Endothelial cell of umbilical vein (primary cell): ENCODE results near the gene PTPN14. TPM values are rescaled to one million over a fixed set of nuclear protein-coding genes. Genes with fewer than 3 reads are reported as not detected.

ENCODE experiments used
- BruUV-seq: library from RNA; stranded (reverse); fragments of 400-500 nt; replicated peaks from 2 replicates; lab custom pipeline; 2021; lab: Mats Ljungman, UMichigan
- CTCF ChIA-PET: fragments of 300-600, 350-600 bp; sonication (Branson Sonifier 250); formaldehyde crosslinking; loops from one replicate; lab custom pipeline; 2021; ENCODE audit warnings: antibody characterized with exemption, inconsistent platforms; lab: Charles Lee
- POLR2A ChIA-PET: fragments of 300-600, 350-600 bp; sonication (Branson Sonifier 250); formaldehyde crosslinking; loops from one replicate; lab custom pipeline; 2021; ENCODE audit warnings: antibody characterized with exemption, inconsistent platforms; lab: Charles Lee
- DNase-seq: peaks from one replicate; pipeline ENCODE4 v3.0.0-alpha.2; 2011; ENCODE audit warnings: low read depth, low spot score
- FAIRE-seq: peaks from 2 replicates; lab custom pipeline; 2011; peaks lifted over from hg19 to GRCh38; lab: Jason Lieb, UNC
- H2AFZ ChIP-seq: 2 replicates; pipeline ENCODE4 v1.6.0; 2012; ENCODE audit warnings: low read depth, low read length, control low read depth, inconsistent platforms
- H3K27ac ChIP-seq: 2 replicates; pipeline ENCODE4 v1.5.1; 2011; ENCODE audit warnings: low read depth, mild to moderate bottlenecking, control low read depth, low read length, moderate library complexity; ENCODE audit not compliant: insufficient read depth
- H3K27me3 ChIP-seq, 2 experiments: 2 replicates each; pipeline versions ENCODE4 v1.6.0 to v1.6.1; 2011; ENCODE audit warnings: low read length in 2 of 2, mixed read lengths in 1 of 2; ENCODE audit not compliant: control insufficient read depth in 2 of 2, insufficient read depth in 2 of 2
- H3K36me3 ChIP-seq, 2 experiments: 2 replicates in 1 of 2; 3 replicates in 1 of 2; pipeline ENCODE4 v1.5.1; 2011; ENCODE audit warnings: low read length in 2 of 2, mild to moderate bottlenecking in 1 of 2, moderate library complexity in 1 of 2; ENCODE audit not compliant: control insufficient read depth in 2 of 2, insufficient read depth in 2 of 2; ENCODE audit errors: extremely low read depth in 1 of 2
- H3K4me1 ChIP-seq: 3 replicates; pipeline ENCODE4 v1.5.1; 2011; ENCODE audit warnings: mild to moderate bottlenecking, low read length; ENCODE audit not compliant: control insufficient read depth, insufficient read depth; ENCODE audit errors: extremely low read depth
- H3K4me2 ChIP-seq: 2 replicates; pipeline ENCODE4 v1.6.1; 2011; ENCODE audit warnings: low read length, control low read depth, mixed read lengths; ENCODE audit not compliant: insufficient read depth
- H3K4me3 ChIP-seq, 3 experiments: fragments of 200-600 bp in 1 of 3; sonication (generic), shearing (Covaris generic) in 1 of 3; replicated peaks in 1 of 3; 2 replicates each; pipeline ENCODE4 v1.5.1; 2011 to 2016; ENCODE audit warnings: control low read depth in 3 of 3, low read length in 3 of 3, mild to moderate bottlenecking in 2 of 3, inconsistent platforms in 1 of 3, low read depth in 1 of 3, moderate library complexity in 1 of 3; ENCODE audit not compliant: insufficient read depth in 1 of 3
- H3K79me2 ChIP-seq: 2 replicates; pipeline ENCODE4 v1.6.0; 2012; ENCODE audit warnings: low read length, inconsistent platforms; ENCODE audit not compliant: control insufficient read depth, insufficient read depth
- H3K9ac ChIP-seq: replicated peaks from 2 replicates; pipeline ENCODE3; 2011; ENCODE audit warnings: low read length, control low read depth; ENCODE audit not compliant: insufficient read depth; ENCODE audit errors: extremely low read depth
- H3K9me1 ChIP-seq: replicated peaks from 3 replicates; pipeline ENCODE4 v1.6.0; 2011; ENCODE audit warnings: mild to moderate bottlenecking, low read length; ENCODE audit not compliant: control insufficient read depth, insufficient read depth; ENCODE audit errors: extremely low read depth
- H3K9me3 ChIP-seq: replicated peaks from 2 replicates; pipeline ENCODE4 v1.5.1; 2012; ENCODE audit warnings: low read length, inconsistent platforms; ENCODE audit not compliant: control insufficient read depth, insufficient read depth
- H4K20me1 ChIP-seq: replicated peaks from 2 replicates; pipeline ENCODE3; 2011; ENCODE audit warnings: mild to moderate bottlenecking, low read length; ENCODE audit not compliant: control insufficient read depth, insufficient read depth; ENCODE audit errors: extremely low read depth
- EZH2 ChIP-seq: IDR thresholded peaks from 2 replicates; pipeline ENCODE4 v1.6.1; 2012; ENCODE audit warnings: borderline replicate concordance, low read depth, mild to moderate bottlenecking, moderate library complexity, low read length, inconsistent platforms; ENCODE audit not compliant: severe bottlenecking
- GATA2 ChIP-seq: IDR thresholded peaks from 2 replicates; pipeline ENCODE4 v1.7.0; 2011; ENCODE audit warnings: low read depth, mild to moderate bottlenecking, moderate library complexity, mixed read lengths, low read length; ENCODE audit not compliant: insufficient read length, insufficient read depth
- dilution Hi-C: fragments of 300-500 bp; cut with MboI; formaldehyde crosslinking; loops from one replicate; pipeline ENCODE4 v1.15.0; 2019; ENCODE audit warnings: low sequenced_read_pairs; ENCODE audit not compliant: extremely low pct_ligation_motif_present
- intact Hi-C: fragments of 100-400 bp; cut with micrococcal nuclease; formaldehyde crosslinking; loops from one replicate; pipeline ENCODE4 v1.10.0; 2022
- polyA plus RNA-seq, 4 experiments: library from polyadenylated mRNA; depleted of rRNA in 3 of 4; stranded (reverse) in 3 of 4; unstranded in 1 of 4; fragments of >200 nt; gene quantifications; 2 replicates each; pipeline versions ENCODE4 v1.2.1 to v1.2.3, GENCODE V29; 2011 to 2012; ENCODE audit warnings: missing spikeins in 1 of 4
- total RNA-seq: library from RNA; stranded (reverse); gene quantifications from 2 replicates; pipeline ENCODE4 v1.2.3, GENCODE V29; 2021

PTPN14 gene
- total and polyA plus RNA-seq, 2 donors (not counting 3 experiments of a cell fraction or from before 2014, with no cell fraction given): 18.5 to 93.0 TPM

- dilution Hi-C loops (no loop called here), intact Hi-C loops (loop anchor here (5.0 kb wide), 1 partner anchor 97 kb away; no protein-coding TSS in a partner anchor)
- no peak overlapping the region for H3K27ac ChIP-seq
- no peaks in the 10 kb centered on the region for H4K20me1 ChIP-seq
- peaks cover 24% of the 10 kb centered on the region for H3K4me1 ChIP-seq
- DNase-seq: no peak
- ChIA-PET POLR2A (no interaction called here), CTCF (interaction anchor here (1.2 kb wide), 1 partner anchor 185 kb away, joined by 3 read pairs; no protein-coding TSS in a partner anchor)
- no peak overlapping the region for H3K4me3 ChIP-seq
- BruUV-seq: no TSS peak
- peaks cover 12 to 22% of the 10 kb centered on the region in 2 experiments for H3K36me3 ChIP-seq
- H3K79me2 ChIP-seq: peaks cover 11% of the 10 kb centered on the region
- H3K9me3 ChIP-seq: no peaks in the 10 kb centered on the region
- H3K4me2 ChIP-seq: no peak overlapping the region
- TF ChIP-seq GATA2: no peak
- no peak overlapping the region for H3K9ac ChIP-seq
- no peak for FAIRE-seq
- no peaks in the 10 kb centered on the region for H3K9me1 ChIP-seq
- H2AFZ ChIP-seq: no peak overlapping the region
- no peaks in the 10 kb centered on the region for H3K27me3 ChIP-seq
Observed at GRCh38 chr1:214400131-214400530, 151.3 kb downstream of the PTPN14 start.

- DNase-seq (no peak), FAIRE-seq (no peak)
- Histone ChIP-seq H3K4me1 (peaks cover 10% of the 10 kb centered on the region), H3K27ac (no peak overlapping the region), H2AFZ (no peak overlapping the region), H3K9me1 (no peaks in the 10 kb centered on the region), H3K4me3 (no peak overlapping the region), H3K9me3 (no peaks in the 10 kb centered on the region), H3K27me3 (no peaks in the 10 kb centered on the region), H3K79me2 (peaks cover 11% of the 10 kb centered on the region), H3K9ac (no peak overlapping the region), H3K36me3 (peaks cover 17 to 34% of the 10 kb centered on the region in 2 experiments), H4K20me1 (no peaks in the 10 kb centered on the region), H3K4me2 (no peak overlapping the region)
- dilution Hi-C loops: no loop called here
- POLR2A ChIA-PET: no interaction called here
- intact Hi-C loops: no loop called here
- CTCF ChIA-PET: interaction anchor here (2.3 kb wide), 1 partner anchor 10 kb away, joined by 10 read pairs; no protein-coding TSS in a partner anchor
- BruUV-seq: no TSS peak
- TF ChIP-seq EZH2 (no peak), GATA2 (no peak)
Observed at GRCh38 chr1:214398490-214398889, 152.9 kb downstream of the PTPN14 start.
